ENCODE results near the gene GSTP1. TPM values are rescaled to one million over a fixed set of nuclear protein-coding genes. Genes with fewer than 3 reads are reported as not detected.
A peak's percentile ranks its signal among the peaks of the same experiment; 100 is the strongest.

GSTP1 gene
- polyA plus RNA-seq, 2 donors, result 3,504 to 3,523 TPM

DNA sequence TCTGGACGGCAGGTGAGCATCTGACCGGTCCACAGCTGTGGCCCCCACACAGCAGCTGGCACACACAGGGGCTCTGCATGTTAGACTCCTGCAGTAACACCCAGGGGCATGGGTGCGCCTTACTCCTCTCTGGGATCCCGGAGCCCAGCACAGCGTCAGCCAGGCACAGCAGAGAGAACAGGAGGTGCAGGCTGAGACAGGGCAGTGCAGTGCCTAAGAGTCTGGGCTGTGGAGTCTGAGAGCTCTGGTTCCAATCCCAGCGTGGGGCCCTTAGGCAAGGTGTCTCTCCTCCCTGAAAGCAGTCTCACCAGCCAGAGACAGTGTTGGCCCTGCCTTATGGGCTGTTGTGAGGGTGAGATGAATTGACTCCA is 43.8 kb downstream of the GSTP1 start:
- WGBS, 2 donors, result 61 to 74% methylated on average over 6 of the region's 6 CpGs
- no peaks in the 10 kb centered on the region for H3K36me3 ChIP-seq (ENCODE audit: control insufficient read depth in 2 of 2, insufficient read depth in 2 of 2, low read length in 1 of 2)
- no peak overlapping the region for H3K4me3 ChIP-seq (ENCODE audit: low read depth in 1 of 2, low read length in 2 of 2)
- H3K27me3 ChIP-seq (ENCODE audit: control insufficient read depth in 1 of 2, insufficient read depth in 2 of 2, low read length in 2 of 2), result no peaks in the 10 kb centered on the region
- peak overlapping the region; percentile 24 to 97 for H3K27ac ChIP-seq (ENCODE audit: low read depth in 2 of 2, low read length in 1 of 2)
- peaks cover 9 to 33% of the 10 kb centered on the region in 2 donors for H3K4me1 ChIP-seq (ENCODE audit: control insufficient read depth in 2 of 2, insufficient read depth in 2 of 2, low read length in 1 of 2)
- no peaks in the 10 kb centered on the region for H3K9me3 ChIP-seq (ENCODE audit: control insufficient read depth in 2 of 2, insufficient read depth in 1 of 2, low read depth in 1 of 2, low read length in 1 of 2)

DNA sequence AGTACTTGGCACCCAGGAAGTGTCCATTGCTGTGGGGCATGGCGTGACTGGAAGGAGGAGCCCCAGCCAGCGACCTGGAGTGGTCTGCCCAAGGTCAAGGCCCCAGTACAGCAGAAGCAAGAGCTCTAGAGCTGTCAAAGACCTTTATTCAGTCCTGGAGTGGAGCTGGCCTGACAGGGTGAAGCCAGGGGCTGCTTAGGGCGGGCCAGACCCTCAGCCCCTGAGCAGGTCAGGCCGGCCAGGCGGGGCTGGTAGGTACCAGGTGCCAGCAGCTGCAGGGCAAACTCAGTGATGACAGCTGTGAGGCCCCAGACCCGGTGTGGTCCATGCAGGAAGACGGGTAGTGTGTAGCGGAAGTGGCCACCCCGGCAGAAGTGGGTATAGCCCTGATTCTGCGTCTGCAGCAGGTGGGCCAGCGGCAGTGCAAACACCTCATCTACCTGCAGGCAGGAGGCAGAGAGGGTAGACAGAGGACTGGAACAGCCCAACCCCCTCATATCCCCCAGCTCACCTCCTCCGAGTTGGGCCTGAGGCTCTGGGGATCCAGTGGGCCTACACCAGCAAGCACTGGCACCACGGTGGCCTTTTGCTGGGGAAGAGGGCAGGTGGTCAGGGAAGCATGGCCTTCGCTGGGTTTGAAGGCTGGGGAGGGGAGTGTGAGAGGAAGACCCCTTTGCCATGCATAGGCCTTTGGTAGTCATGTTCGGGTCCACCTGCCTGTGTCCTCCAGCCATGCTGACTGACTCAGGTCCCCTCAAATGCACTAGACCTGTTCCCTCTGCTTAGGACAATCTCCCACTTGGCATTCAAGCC is 44.4 kb downstream of the GSTP1 start:
- no peaks in the 10 kb centered on the region for H3K9me3 ChIP-seq (ENCODE audit: control insufficient read depth in 2 of 2, insufficient read depth in 1 of 2, low read depth in 1 of 2, low read length in 1 of 2)
- H3K27me3 ChIP-seq (ENCODE audit: control insufficient read depth in 1 of 2, insufficient read depth in 2 of 2, low read length in 2 of 2), result no peaks in the 10 kb centered on the region
- H3K36me3 ChIP-seq (ENCODE audit: control insufficient read depth in 2 of 2, insufficient read depth in 2 of 2, low read length in 1 of 2), result no peaks in the 10 kb centered on the region
- H3K4me1 ChIP-seq (ENCODE audit: control insufficient read depth in 2 of 2, insufficient read depth in 2 of 2, low read length in 1 of 2), result peaks cover 9 to 33% of the 10 kb centered on the region in 2 donors
- WGBS, 2 donors, result 78 to 84% methylated on average over 15 of the region's 15 CpGs
- no peak overlapping the region for H3K4me3 ChIP-seq (ENCODE audit: low read depth in 1 of 2, low read length in 2 of 2)
- peak overlapping the region; percentile 24 to 97 for H3K27ac ChIP-seq (ENCODE audit: low read depth in 2 of 2, low read length in 1 of 2)

DNA sequence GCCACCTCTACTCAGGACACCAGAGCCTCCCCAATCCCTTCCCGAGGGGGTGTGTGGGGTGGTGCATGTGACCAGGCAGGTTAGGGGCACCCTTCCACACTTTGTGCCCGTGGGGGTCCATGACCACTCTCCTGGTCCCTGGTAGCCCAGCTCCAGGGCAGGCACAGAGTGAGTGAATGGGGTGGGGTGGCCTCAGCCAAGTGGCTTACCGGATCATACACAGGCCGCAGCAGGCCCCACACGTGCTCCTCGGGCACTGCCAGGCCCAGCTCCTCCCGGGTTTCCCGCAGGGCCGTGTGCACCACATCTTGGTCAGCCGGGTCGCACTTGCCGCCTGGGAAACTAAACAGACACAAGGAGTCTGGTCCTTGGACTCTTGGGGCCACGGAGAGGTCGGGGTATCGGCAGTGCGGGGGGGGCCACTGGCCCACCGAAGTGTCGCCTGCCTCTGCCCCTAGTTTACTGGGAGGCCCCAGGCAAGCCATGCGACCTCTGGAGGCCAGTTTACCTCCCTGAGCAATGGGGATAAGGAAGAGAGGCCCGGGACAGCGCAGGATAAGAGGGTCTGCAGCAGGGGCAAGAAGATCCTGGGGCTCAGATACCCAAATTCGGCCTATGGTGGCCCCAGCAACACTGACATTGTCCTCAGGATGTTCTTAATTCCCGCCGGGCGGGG is 45.2 kb downstream of the GSTP1 start:
- Histone ChIP-seq H3K27ac (ENCODE audit: low read depth in 2 of 2, low read length in 1 of 2) (peak overlapping the region; percentile 97 to 98), H3K4me1 (ENCODE audit: control insufficient read depth in 2 of 2, insufficient read depth in 2 of 2, low read length in 1 of 2) (peaks cover 9 to 33% of the 10 kb centered on the region in 2 donors), H3K9me3 (ENCODE audit: control insufficient read depth in 2 of 2, insufficient read depth in 1 of 2, low read depth in 1 of 2, low read length in 1 of 2) (no peaks in the 10 kb centered on the region), H3K4me3 (ENCODE audit: low read depth in 1 of 2, low read length in 2 of 2) (peak overlapping the region; percentile 67 to 75), H3K27me3 (ENCODE audit: control insufficient read depth in 1 of 2, insufficient read depth in 2 of 2, low read length in 2 of 2) (no peaks in the 10 kb centered on the region), H3K36me3 (ENCODE audit: control insufficient read depth in 2 of 2, insufficient read depth in 2 of 2, low read length in 1 of 2) (no peaks in the 10 kb centered on the region)
- 28 to 29% methylated on average over 25 of the region's 25 CpGs for WGBS, 2 donors

DNA sequence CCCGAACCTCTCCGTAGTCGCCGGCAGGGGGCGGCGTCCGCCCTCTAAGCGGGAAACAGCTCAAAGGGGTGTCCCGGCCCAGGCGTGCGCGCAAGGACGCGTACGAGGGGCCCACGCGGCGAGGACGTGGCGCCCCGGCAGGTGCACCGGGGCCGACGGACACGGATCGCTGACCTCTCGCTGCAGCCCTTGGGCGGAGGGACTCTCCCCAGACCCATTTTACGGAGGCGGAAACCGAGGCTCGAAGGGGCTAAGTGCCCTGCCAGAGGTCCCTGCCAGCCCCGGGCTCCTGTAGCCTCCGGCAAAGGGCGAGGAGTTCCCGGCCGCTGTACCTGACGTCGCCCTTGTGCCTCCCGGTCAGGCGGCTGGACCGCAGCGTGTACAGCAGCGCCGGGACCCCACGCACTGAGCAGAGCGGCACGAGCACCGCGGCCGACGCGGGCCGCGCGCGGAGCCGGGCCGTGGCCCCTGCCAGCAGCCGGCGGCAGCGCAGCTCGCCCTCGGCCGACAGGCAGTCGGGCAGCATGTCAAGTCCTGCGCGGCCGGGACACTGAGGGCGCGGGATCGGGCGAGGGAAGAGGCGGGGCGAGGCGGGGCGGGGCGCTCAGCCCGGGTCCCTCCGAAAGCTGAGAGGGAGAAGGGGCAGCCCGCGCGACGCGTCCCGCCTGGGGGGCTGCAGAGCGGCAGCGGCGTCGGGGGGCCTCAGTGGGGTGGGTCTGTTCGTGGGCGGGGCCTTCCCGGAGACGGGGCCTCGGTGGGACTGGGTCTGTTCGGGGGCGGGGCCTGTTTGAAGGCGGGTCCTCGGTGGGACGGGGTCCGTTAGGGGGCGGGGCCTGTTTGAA is 46.0 kb downstream of the GSTP1 start, which contains the start of gene NUDT8:
Gene NUDT8, minus strand, starts transcription at position 552 of the 842 bp plus-strand sequence. Its CDS starts 26 bp downstream, at position 526.
- peak within 1 kb of the TSS; percentile 97 to 98 for H3K27ac ChIP-seq (ENCODE audit: low read depth in 2 of 2, low read length in 1 of 2)
- H3K27me3 ChIP-seq (ENCODE audit: control insufficient read depth in 1 of 2, insufficient read depth in 2 of 2, low read length in 2 of 2), result no peaks in the 10 kb centered on the region
- H3K4me1 ChIP-seq (ENCODE audit: control insufficient read depth in 2 of 2, insufficient read depth in 2 of 2, low read length in 1 of 2), result peaks cover 9 to 33% of the 10 kb centered on the region in 2 donors
- no peaks in the 10 kb centered on the region for H3K36me3 ChIP-seq (ENCODE audit: control insufficient read depth in 2 of 2, insufficient read depth in 2 of 2, low read length in 1 of 2)
- peak within 1 kb of the TSS; percentile 67 to 75 for H3K4me3 ChIP-seq (ENCODE audit: low read depth in 1 of 2, low read length in 2 of 2)
- H3K9me3 ChIP-seq (ENCODE audit: control insufficient read depth in 2 of 2, insufficient read depth in 1 of 2, low read depth in 1 of 2, low read length in 1 of 2), result no peaks in the 10 kb centered on the region
- WGBS, 2 donors, result 1% methylated on average over 74 to 102 of the region's 102 CpGs

DNA sequence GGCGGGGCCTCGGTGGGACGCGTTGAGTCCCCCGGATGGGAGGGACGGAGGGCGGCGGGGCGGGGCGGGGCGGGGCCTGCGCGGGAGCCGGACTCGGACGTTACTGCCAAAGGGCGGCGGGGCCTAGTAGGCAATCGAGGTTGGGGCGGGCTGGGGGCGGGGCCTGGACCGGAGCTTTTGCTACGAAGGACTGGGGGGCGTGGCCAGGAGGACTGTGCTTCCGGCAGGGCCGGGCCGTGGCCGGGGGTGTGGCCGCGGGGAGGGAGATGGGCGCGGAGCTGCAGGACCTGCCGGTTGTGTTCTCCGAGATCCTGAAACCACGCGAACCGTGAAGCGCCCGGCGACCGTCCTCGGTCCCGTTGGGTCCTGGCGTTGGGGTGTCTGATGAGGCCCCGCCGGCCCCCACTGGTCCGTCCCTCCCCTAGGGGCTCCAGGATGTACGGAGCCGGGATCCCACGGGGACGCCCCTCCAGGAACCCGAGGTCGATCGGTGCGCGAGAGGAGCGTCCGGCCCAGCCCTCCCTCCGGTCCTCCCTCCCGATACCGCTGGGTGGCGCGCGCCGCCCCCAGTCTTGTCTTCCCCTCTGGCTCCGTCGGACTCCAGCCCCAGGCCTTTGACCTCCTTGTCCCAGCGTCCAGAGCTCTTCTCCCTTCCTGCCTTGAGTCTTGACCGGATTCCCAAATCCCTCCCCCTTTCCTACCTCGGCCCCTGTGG is 46.8 kb downstream of the GSTP1 start:
- H3K4me3 ChIP-seq (ENCODE audit: low read depth in 1 of 2, low read length in 2 of 2), result peak overlapping the region; percentile 67 to 72
- 1% methylated on average over 34 to 70 of the region's 70 CpGs for WGBS, 2 donors
- H3K27ac ChIP-seq (ENCODE audit: low read depth in 2 of 2, low read length in 1 of 2), result peak overlapping the region; percentile 94 to 98
- H3K4me1 ChIP-seq (ENCODE audit: control insufficient read depth in 2 of 2, insufficient read depth in 2 of 2, low read length in 1 of 2), result peaks cover 9 to 33% of the 10 kb centered on the region in 2 donors
- no peaks in the 10 kb centered on the region for H3K27me3 ChIP-seq (ENCODE audit: control insufficient read depth in 1 of 2, insufficient read depth in 2 of 2, low read length in 2 of 2)
- H3K36me3 ChIP-seq (ENCODE audit: control insufficient read depth in 2 of 2, insufficient read depth in 2 of 2, low read length in 1 of 2), result no peaks in the 10 kb centered on the region
- H3K9me3 ChIP-seq (ENCODE audit: control insufficient read depth in 2 of 2, insufficient read depth in 1 of 2, low read depth in 1 of 2, low read length in 1 of 2), result no peaks in the 10 kb centered on the region

DNA sequence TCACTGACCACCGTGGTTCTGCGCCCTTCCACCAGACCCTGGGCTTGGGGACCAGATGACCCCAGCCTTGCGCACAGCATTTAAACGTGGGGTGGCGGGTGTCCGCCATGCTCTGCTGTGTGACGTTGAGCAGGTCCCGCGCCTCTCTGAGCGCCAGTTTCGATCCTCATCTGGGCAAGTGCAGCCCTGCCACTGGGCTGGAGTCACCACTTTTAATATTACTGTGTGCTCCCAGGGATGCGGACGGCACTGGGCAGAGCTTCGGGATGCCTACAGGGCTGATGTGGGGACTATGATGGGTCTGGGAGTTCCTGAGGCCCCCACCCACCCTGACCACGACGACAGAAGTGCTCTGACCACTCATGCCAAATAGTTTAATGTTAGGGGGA is 47.3 kb downstream of the GSTP1 start:
- H3K4me3 ChIP-seq (ENCODE audit: low read depth in 1 of 2, low read length in 2 of 2), result peak overlapping the region; percentile 45 to 72
- 51 to 52% methylated on average over 16 of the region's 16 CpGs for WGBS, 2 donors
- H3K36me3 ChIP-seq (ENCODE audit: control insufficient read depth in 2 of 2, insufficient read depth in 2 of 2, low read length in 1 of 2), result no peaks in the 10 kb centered on the region
- H3K9me3 ChIP-seq (ENCODE audit: control insufficient read depth in 2 of 2, insufficient read depth in 1 of 2, low read depth in 1 of 2, low read length in 1 of 2), result no peaks in the 10 kb centered on the region
- peaks cover 9 to 33% of the 10 kb centered on the region in 2 donors for H3K4me1 ChIP-seq (ENCODE audit: control insufficient read depth in 2 of 2, insufficient read depth in 2 of 2, low read length in 1 of 2)
- no peaks in the 10 kb centered on the region for H3K27me3 ChIP-seq (ENCODE audit: control insufficient read depth in 1 of 2, insufficient read depth in 2 of 2, low read length in 2 of 2)
- peak overlapping the region; percentile 94 to 98 for H3K27ac ChIP-seq (ENCODE audit: low read depth in 2 of 2, low read length in 1 of 2)

DNA sequence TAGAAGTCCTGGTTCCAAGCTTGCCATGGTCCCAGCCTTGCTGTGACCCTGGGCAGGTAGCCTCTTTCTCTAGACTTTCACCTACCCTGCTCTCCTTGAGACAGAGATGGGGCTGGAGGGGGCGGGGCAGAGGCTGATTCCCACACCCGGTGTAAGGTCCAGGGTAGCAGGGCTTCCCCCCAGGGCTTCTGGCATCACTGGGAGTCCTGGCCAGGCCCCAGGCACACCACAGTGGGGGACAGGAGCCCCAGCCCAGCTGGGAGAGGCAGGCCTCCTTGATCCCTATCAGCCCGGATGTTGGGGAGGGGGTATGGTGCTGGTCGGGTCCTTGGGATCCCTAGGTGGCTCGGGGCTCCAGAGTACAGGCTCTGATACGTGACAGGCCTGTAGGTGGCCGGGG is 47.8 kb downstream of the GSTP1 start:
- Histone ChIP-seq H3K27me3 (ENCODE audit: control insufficient read depth in 1 of 2, insufficient read depth in 2 of 2, low read length in 2 of 2) (no peaks in the 10 kb centered on the region), H3K4me3 (ENCODE audit: low read depth in 1 of 2, low read length in 2 of 2) (no peak overlapping the region), H3K4me1 (ENCODE audit: control insufficient read depth in 2 of 2, insufficient read depth in 2 of 2, low read length in 1 of 2) (peaks cover 9 to 33% of the 10 kb centered on the region in 2 donors), H3K27ac (ENCODE audit: low read depth in 2 of 2, low read length in 1 of 2) (peak overlapping the region in 1 of 2 donors; percentile 94), H3K36me3 (ENCODE audit: control insufficient read depth in 2 of 2, insufficient read depth in 2 of 2, low read length in 1 of 2) (no peaks in the 10 kb centered on the region), H3K9me3 (ENCODE audit: control insufficient read depth in 2 of 2, insufficient read depth in 1 of 2, low read depth in 1 of 2, low read length in 1 of 2) (no peaks in the 10 kb centered on the region)
- 74 to 80% methylated on average over 7 of the region's 7 CpGs for WGBS, 2 donors

DNA sequence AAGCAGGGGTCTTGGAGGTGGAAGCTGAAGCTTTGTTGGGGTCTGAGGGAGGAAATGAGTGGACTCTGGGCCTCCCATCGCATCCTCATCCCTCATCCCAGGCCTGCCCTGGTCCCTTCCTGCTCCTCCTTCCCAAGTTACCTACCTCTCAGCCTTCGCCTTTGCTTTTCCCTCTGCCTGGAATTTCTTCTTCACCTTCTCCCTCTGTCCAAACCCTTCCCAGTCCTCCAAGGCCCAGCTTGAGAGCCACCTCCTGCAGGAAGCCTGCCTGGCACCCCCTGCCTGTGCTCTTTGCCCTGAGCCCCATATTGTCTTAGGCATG is 48.2 kb downstream of the GSTP1 start:
- Histone ChIP-seq H3K36me3 (ENCODE audit: control insufficient read depth in 2 of 2, insufficient read depth in 2 of 2, low read length in 1 of 2) (no peaks in the 10 kb centered on the region), H3K27ac (ENCODE audit: low read depth in 2 of 2, low read length in 1 of 2) (no peak overlapping the region), H3K27me3 (ENCODE audit: control insufficient read depth in 1 of 2, insufficient read depth in 2 of 2, low read length in 2 of 2) (no peaks in the 10 kb centered on the region), H3K9me3 (ENCODE audit: control insufficient read depth in 2 of 2, insufficient read depth in 1 of 2, low read depth in 1 of 2, low read length in 1 of 2) (no peaks in the 10 kb centered on the region), H3K4me1 (ENCODE audit: control insufficient read depth in 2 of 2, insufficient read depth in 2 of 2, low read length in 1 of 2) (peaks cover 9 to 33% of the 10 kb centered on the region in 2 donors), H3K4me3 (ENCODE audit: low read depth in 1 of 2, low read length in 2 of 2) (no peak overlapping the region)
- 92 to 96% methylated on average over 2 of the region's 2 CpGs for WGBS, 2 donors
